ENCODE results near the gene RAB17.

DNA sequence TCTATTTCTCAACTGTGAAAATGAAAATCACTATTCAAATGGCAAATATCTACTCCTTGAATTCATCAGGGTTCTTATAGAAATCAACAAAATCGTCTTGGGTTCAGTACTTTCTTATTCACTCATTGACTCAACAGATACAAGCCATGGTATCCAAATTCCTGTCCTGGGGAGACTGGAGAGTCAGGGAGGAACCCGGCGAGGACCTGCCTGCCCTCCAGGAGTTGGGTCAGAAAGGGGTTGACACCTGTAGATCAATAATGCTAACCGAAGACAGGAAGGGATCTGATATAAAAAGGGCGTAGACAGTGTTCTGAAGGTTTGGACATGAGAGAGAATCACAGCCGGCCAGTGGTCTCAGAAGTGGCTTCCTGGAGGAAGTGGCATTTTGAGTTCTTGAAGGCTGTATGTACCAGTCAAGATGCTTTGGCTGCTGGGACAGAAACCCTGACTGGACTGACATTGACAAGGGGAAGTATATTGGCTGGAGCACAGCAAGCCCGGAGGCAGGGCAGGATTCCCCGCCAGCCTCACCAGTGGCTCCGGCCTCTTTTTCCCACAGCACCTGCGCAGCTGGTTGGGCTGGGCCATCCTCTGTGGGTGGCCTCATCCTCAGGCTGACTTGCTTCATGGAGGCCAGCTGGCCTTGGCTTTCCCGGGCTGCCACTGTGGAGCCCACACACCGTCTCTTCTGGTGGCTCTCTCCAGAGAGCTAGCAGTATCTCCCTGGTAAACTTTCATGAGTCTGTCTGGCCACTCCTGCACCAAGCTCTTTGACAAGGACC is 39.9 kb upstream of the RAB17 start:
- TF ChIP-seq, protein P1, sequence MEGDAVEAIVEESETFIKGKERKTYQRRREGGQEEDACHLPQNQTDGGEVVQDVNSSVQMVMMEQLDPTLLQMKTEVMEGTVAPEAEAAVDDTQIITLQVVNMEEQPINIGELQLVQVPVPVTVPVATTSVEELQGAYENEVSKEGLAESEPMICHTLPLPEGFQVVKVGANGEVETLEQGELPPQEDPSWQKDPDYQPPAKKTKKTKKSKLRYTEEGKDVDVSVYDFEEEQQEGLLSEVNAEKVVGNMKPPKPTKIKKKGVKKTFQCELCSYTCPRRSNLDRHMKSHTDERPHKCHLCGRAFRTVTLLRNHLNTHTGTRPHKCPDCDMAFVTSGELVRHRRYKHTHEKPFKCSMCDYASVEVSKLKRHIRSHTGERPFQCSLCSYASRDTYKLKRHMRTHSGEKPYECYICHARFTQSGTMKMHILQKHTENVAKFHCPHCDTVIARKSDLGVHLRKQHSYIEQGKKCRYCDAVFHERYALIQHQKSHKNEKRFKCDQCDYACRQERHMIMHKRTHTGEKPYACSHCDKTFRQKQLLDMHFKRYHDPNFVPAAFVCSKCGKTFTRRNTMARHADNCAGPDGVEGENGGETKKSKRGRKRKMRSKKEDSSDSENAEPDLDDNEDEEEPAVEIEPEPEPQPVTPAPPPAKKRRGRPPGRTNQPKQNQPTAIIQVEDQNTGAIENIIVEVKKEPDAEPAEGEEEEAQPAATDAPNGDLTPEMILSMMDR (conservative IDR thresholded peaks at IDR 0.05; ENCODE audit: low read length) = no peak
- no peak for TF ChIP-seq EZH2phosphoT487 (IDR thresholded peaks at IDR 0.05; ENCODE audit: borderline replicate concordance)
